MCF 10A (cell line): ENCODE data around the gene ST6GAL1. TPM values are rescaled to one million over a fixed set of nuclear protein-coding genes. Genes with fewer than 3 reads are reported as not detected.
A peak's percentile ranks its signal among the peaks of the same experiment; 100 is the strongest.

Experiments used
- Bru-seq: library from RNA; stranded (reverse); fragments of 400-500 nt; gene quantifications from one replicate; lab custom pipeline; 2021; lab: Mats Ljungman, UMichigan
- BruChase-seq, 2 experiments: library from RNA; stranded (reverse); fragments of 400-500 nt; gene quantifications; one replicate each; lab custom pipeline; 2021; lab: Mats Ljungman, UMichigan
- BruUV-seq: library from RNA; stranded (reverse); fragments of 400-500 nt; replicated peaks from 2 replicates; lab custom pipeline; 2021; lab: Mats Ljungman, UMichigan
- CTCF ChIA-PET: fragments of 300-600 bp; sonication (Branson Sonifier 250); formaldehyde crosslinking; extraction: SDS; loops from one replicate; lab custom pipeline; 2021; ENCODE audit warnings: antibody characterized with exemption, inconsistent platforms; lab: Yijun Ruan, JAX
- POLR2A ChIA-PET: fragments of 300-600, 350-650 bp; sonication (Branson Sonifier 250); formaldehyde crosslinking; extraction: SDS; loops from one replicate; lab custom pipeline; 2020; ENCODE audit warnings: antibody characterized with exemption, inconsistent platforms; lab: Yijun Ruan, JAX
- DNase-seq: peaks from one replicate; pipeline ENCODE4 v3.0.0-alpha.2; 2018; ENCODE audit not compliant: unreplicated experiment
- H3K27ac Mint-ChIP-seq: one replicate; pipeline ENCODE4 v1.8.0; 2022; ENCODE audit warnings: mild to moderate bottlenecking, low read depth, mixed read lengths; ENCODE audit not compliant: unreplicated experiment
- H3K27me3 Mint-ChIP-seq: one replicate; pipeline ENCODE4 v1.8.0; 2022; ENCODE audit warnings: mixed read lengths; ENCODE audit not compliant: insufficient read depth, unreplicated experiment
- H3K36me3 Mint-ChIP-seq: one replicate; pipeline ENCODE4 v1.8.0; 2022; ENCODE audit warnings: mild to moderate bottlenecking, moderate library complexity, mixed read lengths; ENCODE audit not compliant: insufficient read depth, unreplicated experiment
- H3K4me1 Mint-ChIP-seq: one replicate; pipeline ENCODE4 v1.8.0; 2022; ENCODE audit warnings: mixed read lengths; ENCODE audit not compliant: insufficient read depth, unreplicated experiment
- H3K4me3 Mint-ChIP-seq: one replicate; pipeline ENCODE4 v1.8.0; 2022; ENCODE audit warnings: mild to moderate bottlenecking, moderate library complexity, mixed read lengths; ENCODE audit not compliant: unreplicated experiment
- H3K9me3 Mint-ChIP-seq: one replicate; pipeline ENCODE4 v1.8.0; 2022; ENCODE audit warnings: mixed read lengths; ENCODE audit not compliant: unreplicated experiment
- CTCF ChIP-seq: fragments of 200-600 bp; IDR thresholded peaks from one replicate; pipeline ENCODE4 v1.8.0; 2022; ENCODE audit warnings: antibody characterized with exemption, mild to moderate bottlenecking; ENCODE audit not compliant: unreplicated experiment
- intact Hi-C: fragments of 100-400 bp; cut with micrococcal nuclease; formaldehyde crosslinking; loops from 2 replicates; pipeline ENCODE4 v1.14.1; 2022
- long read RNA-seq: library from polyadenylated mRNA; stranded (forward); transcript quantifications from one replicate; pipeline ENCODE4 v2.0.0, GENCODE V29; 2022
- total RNA-seq: library from RNA; stranded (reverse); gene quantifications from 2 replicates; pipeline ENCODE4 v1.2.3, GENCODE V29; 2022

Gene ST6GAL1, protein sequence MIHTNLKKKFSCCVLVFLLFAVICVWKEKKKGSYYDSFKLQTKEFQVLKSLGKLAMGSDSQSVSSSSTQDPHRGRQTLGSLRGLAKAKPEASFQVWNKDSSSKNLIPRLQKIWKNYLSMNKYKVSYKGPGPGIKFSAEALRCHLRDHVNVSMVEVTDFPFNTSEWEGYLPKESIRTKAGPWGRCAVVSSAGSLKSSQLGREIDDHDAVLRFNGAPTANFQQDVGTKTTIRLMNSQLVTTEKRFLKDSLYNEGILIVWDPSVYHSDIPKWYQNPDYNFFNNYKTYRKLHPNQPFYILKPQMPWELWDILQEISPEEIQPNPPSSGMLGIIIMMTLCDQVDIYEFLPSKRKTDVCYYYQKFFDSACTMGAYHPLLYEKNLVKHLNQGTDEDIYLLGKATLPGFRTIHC
- 11.5 and 18.8 TPM in 2 replicates for total RNA-seq
- Bru-seq, nascent RNA, result percentile 56 among the genes with signal in this experiment
- percentile 48 among the genes with signal in this experiment for BruChase-seq, experiment 1, labeled RNA remaining after a 6-hour chase
- percentile 52 among the genes with signal in this experiment for BruChase-seq, experiment 2, labeled RNA remaining after a 2-hour chase
- long read RNA-seq, full-length matches to known transcripts, result 11 of 18 reads
- long read RNA-seq, partial matches to known transcripts, result 4 of 18 reads
- long read RNA-seq, other reads (novel, unspliced or antisense), result 3 of 18 reads

DNA sequence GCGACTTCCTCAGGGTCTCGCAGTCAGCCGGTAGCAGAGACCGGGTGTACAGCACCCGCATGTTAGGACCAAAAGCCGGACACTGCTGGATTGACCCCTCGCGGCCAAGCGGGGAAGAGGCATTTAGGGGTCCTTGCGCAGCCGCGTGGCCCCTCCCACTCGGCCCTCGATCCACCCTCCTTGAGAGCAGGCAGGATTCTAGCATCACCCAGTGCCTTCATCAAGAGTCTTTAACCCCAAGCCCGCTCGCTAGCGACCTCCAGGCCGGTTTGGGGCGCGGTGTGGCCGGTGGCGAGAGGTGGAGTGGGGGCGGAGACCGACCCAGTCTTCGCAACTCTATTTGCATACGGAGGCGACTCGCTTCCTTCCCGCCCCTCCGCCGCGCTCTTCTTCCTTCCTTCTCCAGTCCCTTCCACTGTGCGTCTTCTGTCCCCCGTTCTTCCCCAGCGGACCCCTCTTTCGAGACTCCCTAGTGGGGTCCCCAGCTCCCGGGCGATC is at the start of gene ST6GAL1:
Gene ST6GAL1 (plus strand): TSS at position 384 of the 498 bp plus-strand sequence. CDS start 112,178 bp downstream, outside the sequence.
- Mint-ChIP-seq H3K27me3 (no peaks in the 10 kb centered on the region), H3K4me3 (peak within 1 kb of the TSS; percentile 88), H3K36me3 (peaks cover 8% of the 10 kb centered on the region), H3K9me3 (no peaks in the 10 kb centered on the region), H3K4me1 (peaks cover 26% of the 10 kb centered on the region), H3K27ac (peak within 1 kb of the TSS; percentile 64)
- POLR2A ChIA-PET, result interaction anchor here (0.6 to 3.0 kb wide), 4 partner anchors 7 to 428 kb away, joined by 3 to 16 read pairs (median 12); no protein-coding TSS in a partner anchor
- no TSS peak for BruUV-seq
- intact Hi-C loops, result loop anchor here (5.0 kb wide), 4 partner anchors 48 to 237 kb away; no protein-coding TSS in a partner anchor
- peak; percentile 55 for DNase-seq
- CTCF ChIA-PET, result interaction anchor here (3.3 kb wide), 1 partner anchor 81 kb away, joined by 20 read pairs; no protein-coding TSS in a partner anchor
- TF ChIP-seq CTCF, result no peak

DNA sequence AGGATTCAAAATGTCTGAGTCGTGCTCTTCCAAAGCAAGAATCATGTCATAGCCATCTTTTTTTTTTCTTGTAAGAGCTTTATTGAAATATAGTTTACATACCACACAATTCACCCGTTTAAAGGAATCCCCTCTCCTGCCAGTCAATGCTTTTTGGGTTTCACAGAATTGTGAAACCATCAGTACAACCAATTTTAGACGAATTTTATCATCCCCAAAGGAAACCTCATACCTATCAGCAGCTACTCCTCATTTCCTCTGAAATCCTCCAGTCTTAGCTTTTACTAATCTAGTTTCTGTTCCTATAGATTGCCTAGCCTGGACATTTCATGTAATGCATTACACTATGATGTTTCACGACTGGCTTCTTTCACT is 48.2 kb upstream of the ST6GAL1 start:
- intact Hi-C loops, result loop anchor here (5.0 kb wide), 1 partner anchor 50 kb away; the partner anchor contains the start of gene ST6GAL1
- Mint-ChIP-seq H3K36me3 (no peaks in the 10 kb centered on the region), H3K4me1 (peaks cover 11% of the 10 kb centered on the region), H3K27me3 (no peaks in the 10 kb centered on the region), H3K9me3 (no peaks in the 10 kb centered on the region), H3K27ac (no peak overlapping the region), H3K4me3 (no peak overlapping the region)
- ChIA-PET POLR2A (interaction anchor here (0.7 kb wide), 1 partner anchor 224 kb away, joined by 3 read pairs; no protein-coding TSS in a partner anchor), CTCF (interaction anchor here (3.0 kb wide), 1 partner anchor 33 kb away, joined by 8 read pairs; no protein-coding TSS in a partner anchor)
- no peak for DNase-seq
- no TSS peak for BruUV-seq
- no peak for TF ChIP-seq CTCF

DNA sequence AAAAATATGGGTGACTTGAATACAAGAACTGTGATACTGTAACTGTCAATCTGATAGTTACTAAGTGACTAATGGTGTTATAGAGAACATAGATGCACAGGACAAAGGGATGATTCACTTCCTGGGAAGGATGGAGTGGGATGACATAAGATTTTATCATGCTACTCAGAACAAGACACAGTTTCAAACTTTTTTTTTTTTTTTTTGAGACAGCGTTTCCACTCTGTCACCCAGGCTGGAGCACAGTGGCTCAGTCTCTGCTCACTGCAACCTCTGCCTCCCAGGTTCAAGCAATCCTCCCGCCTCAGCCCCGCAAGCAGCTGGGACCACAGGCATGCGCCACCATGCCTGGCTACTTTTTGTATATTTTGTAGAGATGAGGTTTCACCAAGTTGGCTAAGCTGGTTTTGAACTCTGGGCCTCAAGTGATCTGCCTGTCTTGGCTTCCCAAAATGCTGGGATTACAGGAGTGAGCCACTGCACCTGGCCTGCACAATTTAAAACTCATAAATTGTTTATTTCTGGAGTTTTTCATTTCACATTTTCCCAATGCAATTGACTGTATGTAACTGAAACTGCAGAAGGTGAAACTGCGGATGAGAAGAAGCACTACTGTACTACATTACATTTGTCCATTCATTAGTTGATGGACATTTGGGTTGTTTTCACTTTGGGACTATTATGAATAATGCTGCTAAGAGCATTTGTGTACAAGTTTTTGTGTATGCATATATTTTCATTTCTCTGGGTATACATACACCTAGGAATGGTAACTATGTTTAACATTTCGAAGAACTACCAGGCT is 47.2 kb upstream of the ST6GAL1 start:
- TSS peak; percentile 44 for BruUV-seq
- H3K36me3 Mint-ChIP-seq, result no peaks in the 10 kb centered on the region
- peaks cover 11% of the 10 kb centered on the region for H3K4me1 Mint-ChIP-seq
- no peak overlapping the region for H3K27ac Mint-ChIP-seq
- H3K9me3 Mint-ChIP-seq, result no peaks in the 10 kb centered on the region
- POLR2A ChIA-PET, result no interaction called here
- no peak for TF ChIP-seq CTCF
- CTCF ChIA-PET, result interaction anchor here (0.7 to 3.0 kb wide), 2 partner anchors 34 to 279 kb away, joined by 3 to 8 read pairs; no protein-coding TSS in a partner anchor
- no peaks in the 10 kb centered on the region for H3K27me3 Mint-ChIP-seq
- DNase-seq, result peak; percentile 79
- intact Hi-C loops, result loop anchor here (5.0 kb wide), 1 partner anchor 49 kb away; the partner anchor contains the start of gene ST6GAL1
- no peak overlapping the region for H3K4me3 Mint-ChIP-seq
